Ovary (tissue), 9 donors: ENCODE results near the gene PSEN2. TPM values are rescaled to one million over a fixed set of nuclear protein-coding genes. Genes with fewer than 3 reads are reported as not detected.

ENCODE experiments used
- DNase-seq, 5 donors: peaks; one replicate each; pipeline ENCODE4 v3.0.0-alpha.2; 2019 to 2020
- H3K27ac ChIP-seq, 2 donors: fragments of 200-600 bp; one replicate each; pipeline versions ENCODE4 v1.5.1 to v1.8.0; 2019 to 2022
- H3K27me3 ChIP-seq: fragments of 200-600 bp; one replicate; pipeline ENCODE4 v1.8.0; 2022
- H3K36me3 ChIP-seq: fragments of 200-600 bp; sonication (generic); one replicate; pipeline ENCODE4 v1.5.1; 2019
- H3K4me1 ChIP-seq: one replicate; pipeline ENCODE4 v1.8.1; 2013; ENCODE audit warnings: mild to moderate bottlenecking, moderate library complexity; ENCODE audit not compliant: insufficient read depth
- H3K4me3 ChIP-seq: fragments of 200-600 bp; sonication (generic); one replicate; pipeline ENCODE4 v1.5.1; 2017
- H3K9me3 ChIP-seq, 2 donors: fragments of 200-600 bp in 1 of 2; sonication (generic) in 1 of 2; one replicate each; pipeline versions ENCODE4 v1.5.1 to v1.8.1; 2013 to 2019; ENCODE audit warnings: mild to moderate bottlenecking in 1 of 2, moderate library complexity in 1 of 2
- EP300 ChIP-seq: sonication (generic); formaldehyde crosslinking; IDR thresholded peaks from one replicate; pipeline ENCODE4 v1.6.1; 2017; ENCODE audit warnings: antibody characterized with exemption
- POLR2A ChIP-seq: fragments of 450-650 bp; IDR thresholded peaks from one replicate; pipeline ENCODE4 v1.6.1; 2017; ENCODE audit warnings: antibody characterized with exemption, mild to moderate bottlenecking, moderate library complexity
- WGBS, 3 donors: extraction: QIAGEN DNeasy Blood & Tissue Kit in 1 of 3; methylation state at CpG; one replicate each; pipeline versions ENCODE4 v1.1.5 to v1.1.7; 2013 to 2017; 5-methylcytosine and 5-hydroxymethylcytosine counted together
- intact Hi-C, 4 donors: fragments of 100-400 bp; cut with DNase I; formaldehyde crosslinking; loops; one replicate each; pipeline versions ENCODE4 v1.11.0 to v1.15.1; 2022 to 2023
- polyA plus RNA-seq, 2 donors: library from polyadenylated mRNA; stranded (reverse); fragments of 200-250 nt in 1 of 2; fragments of 350-450 nt in 1 of 2; fragmentation: Illumina TruSeq in 1 of 2; extraction: RNeasy Lipid Tissue Mini Kit (QIAGEN cat#74804) in 1 of 2; gene quantifications; one replicate each; pipeline ENCODE4 v1.2.3, GENCODE V29; 2013 to 2014
- total RNA-seq, 7 donors: library from RNA; depleted of rRNA in 2 of 7; stranded (reverse); fragments of >200 nt in 2 of 7; fragmentation: NEBNext Ultra II Directional in 3 of 7; extraction: Animal tissue kit (Norgen Biotek cat#: 25700) in 3 of 7; gene quantifications; one replicate each; pipeline versions ENCODE4 v1.1.0 to v1.2.4, GENCODE V29; 2016 to 2023
- TF ChIP-seq, protein P1 (sequence below), 3 donors: fragments of 450-650 bp in 2 of 3; fragments of 200-600 bp in 1 of 3; IDR thresholded peaks; one replicate each; pipeline versions ENCODE4 v1.5.1 to v1.8.0; 2016 to 2022; ENCODE audit warnings: antibody characterized with exemption in 3 of 3, mild to moderate bottlenecking in 1 of 3
- donor health status: DM: no; HTN: no; CAD: no; lungs with moderate emphysema.
- donor health status: DM: no; HTN: no; CAD: no.
- donor health status: Bipolar disorder and iron deficiency.
- donor health status: DM: yes; HTN: yes; CAD: no.
- donor health status: DM: no; HTN: no; CAD: no.
- donor health status: DM: yes; HTN: yes; CAD: no.

PSEN2 gene
- total and polyA plus RNA-seq, 9 donors = 17.8 to 37.0 (median 24.6) TPM

DNA sequence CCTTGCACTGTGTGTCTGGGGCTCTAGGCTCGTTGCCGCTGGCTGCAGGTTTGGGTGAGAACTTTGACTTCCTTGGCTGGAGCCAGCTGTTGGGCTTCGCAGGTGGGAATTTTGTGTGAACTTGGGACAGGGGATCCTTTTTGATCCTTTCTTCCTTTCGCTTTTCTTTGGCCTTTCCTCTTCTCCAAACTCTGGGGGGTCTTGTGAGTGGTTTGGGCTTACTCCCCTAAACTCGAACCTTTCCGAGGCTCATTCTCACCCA, 70.3 kb downstream of the PSEN2 start:
- H3K4me3 ChIP-seq = peak overlapping the region; percentile 95
- DNase-seq = no peak
- H3K27ac ChIP-seq = peak overlapping the region in 1 of 2 donors; percentile 53
- intact Hi-C loops = no loop called here
- peaks cover 34% of the 10 kb centered on the region for H3K4me1 ChIP-seq
- WGBS, 3 donors = 20 to 29% (median 24%) methylated on average over 6 of the region's 6 CpGs
- no peaks in the 10 kb centered on the region for H3K9me3 ChIP-seq
- no peaks in the 10 kb centered on the region for H3K36me3 ChIP-seq
- TF ChIP-seq EP300 (no peak), POLR2A (no peak)
- TF ChIP-seq, protein P1, sequence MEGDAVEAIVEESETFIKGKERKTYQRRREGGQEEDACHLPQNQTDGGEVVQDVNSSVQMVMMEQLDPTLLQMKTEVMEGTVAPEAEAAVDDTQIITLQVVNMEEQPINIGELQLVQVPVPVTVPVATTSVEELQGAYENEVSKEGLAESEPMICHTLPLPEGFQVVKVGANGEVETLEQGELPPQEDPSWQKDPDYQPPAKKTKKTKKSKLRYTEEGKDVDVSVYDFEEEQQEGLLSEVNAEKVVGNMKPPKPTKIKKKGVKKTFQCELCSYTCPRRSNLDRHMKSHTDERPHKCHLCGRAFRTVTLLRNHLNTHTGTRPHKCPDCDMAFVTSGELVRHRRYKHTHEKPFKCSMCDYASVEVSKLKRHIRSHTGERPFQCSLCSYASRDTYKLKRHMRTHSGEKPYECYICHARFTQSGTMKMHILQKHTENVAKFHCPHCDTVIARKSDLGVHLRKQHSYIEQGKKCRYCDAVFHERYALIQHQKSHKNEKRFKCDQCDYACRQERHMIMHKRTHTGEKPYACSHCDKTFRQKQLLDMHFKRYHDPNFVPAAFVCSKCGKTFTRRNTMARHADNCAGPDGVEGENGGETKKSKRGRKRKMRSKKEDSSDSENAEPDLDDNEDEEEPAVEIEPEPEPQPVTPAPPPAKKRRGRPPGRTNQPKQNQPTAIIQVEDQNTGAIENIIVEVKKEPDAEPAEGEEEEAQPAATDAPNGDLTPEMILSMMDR (IDR thresholded peaks at IDR 0.05) = no peak
- no peaks in the 10 kb centered on the region for H3K27me3 ChIP-seq

DNA sequence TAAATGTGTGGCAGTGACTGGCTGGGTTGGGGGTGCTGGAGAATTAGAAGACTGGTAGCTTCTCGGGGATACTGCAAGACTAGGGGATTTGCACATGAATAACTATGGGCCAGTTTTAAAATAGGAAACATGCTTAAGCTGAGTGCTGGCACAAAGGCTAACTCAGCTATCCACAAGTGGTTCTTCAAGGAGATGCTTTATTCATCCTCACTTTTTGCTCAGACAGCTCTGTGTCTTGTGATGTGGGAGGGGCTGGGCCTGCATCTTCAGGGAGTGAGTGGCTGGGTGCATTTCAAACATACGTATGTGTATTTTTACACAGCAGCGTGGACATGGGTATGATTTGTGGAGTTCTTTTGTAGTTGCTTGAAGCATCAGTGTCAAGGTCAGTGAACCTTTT, 72.0 kb downstream of the PSEN2 start:
- TF ChIP-seq POLR2A (no peak), EP300 (no peak)
- TF ChIP-seq, protein P1 (IDR thresholded peaks at IDR 0.05) = no peak
- H3K27me3 ChIP-seq = no peaks in the 10 kb centered on the region
- H3K9me3 ChIP-seq = no peaks in the 10 kb centered on the region
- peak overlapping the region in 1 of 2 donors; percentile 8 for H3K27ac ChIP-seq
- H3K4me3 ChIP-seq = peak overlapping the region; percentile 95
- peaks cover 40% of the 10 kb centered on the region for H3K4me1 ChIP-seq
- 50 to 65% (median 60%) methylated on average over 3 of the region's 3 CpGs for WGBS, 3 donors
- intact Hi-C loops = no loop called here
- no peaks in the 10 kb centered on the region for H3K36me3 ChIP-seq
- no peak for DNase-seq

DNA sequence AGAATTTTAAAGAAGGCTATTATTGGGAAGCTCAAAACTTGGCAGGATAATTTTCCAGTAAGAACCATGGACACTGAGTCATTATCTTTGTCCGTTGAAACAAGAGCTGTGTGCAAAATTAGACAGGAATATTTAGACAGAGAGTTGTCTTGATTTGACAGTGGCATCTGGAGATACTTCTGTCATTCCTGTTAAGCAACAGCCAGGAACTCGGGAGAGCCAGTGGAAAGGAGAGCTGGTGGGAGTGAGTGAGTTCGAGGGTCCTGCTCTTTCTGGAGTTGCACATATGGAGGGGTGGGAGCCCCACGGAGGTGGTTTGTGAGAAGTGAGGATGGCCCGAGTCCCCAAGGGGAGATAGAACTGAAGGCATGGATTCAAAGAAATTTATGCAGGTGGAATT, 72.7 kb downstream of the PSEN2 start:
- Histone ChIP-seq H3K4me3 (peak overlapping the region; percentile 95), H3K4me1 (peaks cover 40% of the 10 kb centered on the region), H3K36me3 (no peaks in the 10 kb centered on the region), H3K27ac (peak overlapping the region in 1 of 2 donors; percentile 8), H3K9me3 (no peaks in the 10 kb centered on the region), H3K27me3 (no peaks in the 10 kb centered on the region)
- DNase-seq = no peak
- 69 to 74% (median 69%) methylated on average over 5 of the region's 5 CpGs for WGBS, 3 donors
- TF ChIP-seq POLR2A (no peak), EP300 (no peak)
- TF ChIP-seq, protein P1 (IDR thresholded peaks at IDR 0.05) = no peak
- intact Hi-C loops = no loop called here

DNA sequence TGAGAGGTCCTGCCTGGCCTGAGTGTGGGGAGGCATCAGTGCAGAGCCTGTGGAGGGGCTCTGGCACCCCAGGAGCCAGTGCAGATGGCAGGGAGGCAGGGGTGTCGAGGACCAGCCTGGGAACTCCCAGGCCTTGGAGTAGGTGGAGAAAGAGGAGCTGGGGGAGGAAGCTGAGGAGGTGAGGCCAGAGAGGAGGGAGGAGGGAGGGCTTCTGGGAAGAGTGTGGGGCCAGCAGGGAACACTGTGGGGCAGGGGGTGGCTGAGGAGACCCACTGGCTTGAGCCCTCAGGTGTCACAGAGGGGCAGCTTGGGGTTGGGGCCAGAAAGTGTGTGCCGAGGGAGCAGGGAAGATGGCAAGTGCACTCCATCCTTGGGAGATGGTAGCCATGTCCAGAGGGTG, 73.5 kb downstream of the PSEN2 start:
- 85 to 94% (median 89%) methylated on average over 2 of the region's 2 CpGs for whole genome bisulfite sequencing, 3 donors
- Histone ChIP-seq H3K4me1 (peaks cover 40% of the 10 kb centered on the region), H3K36me3 (no peaks in the 10 kb centered on the region), H3K27me3 (no peaks in the 10 kb centered on the region), H3K4me3 (no peak overlapping the region), H3K9me3 (no peaks in the 10 kb centered on the region), H3K27ac (no peak overlapping the region)
- intact Hi-C loops = no loop called here
- TF ChIP-seq POLR2A (no peak), EP300 (no peak)
- TF ChIP-seq, protein P1 (IDR thresholded peaks at IDR 0.05) = no peak
- no peak for DNase-seq
